ENCODE results near the gene UBXN6.

Gene UBXN6

GRCh38 chr19:4447327-4448146, 10.1 kb downstream of the UBXN6 start:
- no peak for TF ChIP-seq CTCF (IDR thresholded peaks at IDR 0.05; ENCODE audit: low read depth, low read length)
- no peak overlapping the region for H3K4me3 ChIP-seq (ENCODE audit: low read depth, low read length)

- no peak overlapping the region for H3K4me3 ChIP-seq (ENCODE audit: low read depth, low read length)
Observed at GRCh38 chr19:4446704-4447200, 10.8 kb downstream of the UBXN6 start.

GRCh38 chr19:4445963-4446703, 11.5 kb downstream of the UBXN6 start:
- TF ChIP-seq CTCF (IDR thresholded peaks at IDR 0.05; ENCODE audit: low read depth, low read length) = no peak
- H3K4me3 ChIP-seq (ENCODE audit: low read depth, low read length) = no peak overlapping the region

More at GRCh38 chr19:4446704-4447200, 10.8 kb downstream of the UBXN6 start:
- TF ChIP-seq CTCF (IDR thresholded peaks at IDR 0.05; ENCODE audit: low read depth, low read length) = no peak

GRCh38 chr19:4444765-4445741, 12.5 kb downstream of the UBXN6 start:
- no peak overlapping the region for H3K4me3 ChIP-seq (ENCODE audit: low read depth, low read length)

GRCh38 chr19:4443966-4444764, 13.4 kb downstream of the UBXN6 start:
- H3K4me3 ChIP-seq (ENCODE audit: low read depth, low read length) = no peak overlapping the region
- no peak for TF ChIP-seq CTCF (IDR thresholded peaks at IDR 0.05; ENCODE audit: low read depth, low read length)

More at GRCh38 chr19:4444765-4445741, 12.5 kb downstream of the UBXN6 start:
- no peak for TF ChIP-seq CTCF (IDR thresholded peaks at IDR 0.05; ENCODE audit: low read depth, low read length)

GRCh38 chr19:4443188-4443587, 14.4 kb downstream of the UBXN6 start:
- TF ChIP-seq CTCF (IDR thresholded peaks at IDR 0.05; ENCODE audit: low read depth, low read length) = no peak
- H3K4me3 ChIP-seq (ENCODE audit: low read depth, low read length) = no peak overlapping the region

Data from WI38 (cell line).